ENCODE data around the gene RCE1.

RCE1 gene

DNA sequence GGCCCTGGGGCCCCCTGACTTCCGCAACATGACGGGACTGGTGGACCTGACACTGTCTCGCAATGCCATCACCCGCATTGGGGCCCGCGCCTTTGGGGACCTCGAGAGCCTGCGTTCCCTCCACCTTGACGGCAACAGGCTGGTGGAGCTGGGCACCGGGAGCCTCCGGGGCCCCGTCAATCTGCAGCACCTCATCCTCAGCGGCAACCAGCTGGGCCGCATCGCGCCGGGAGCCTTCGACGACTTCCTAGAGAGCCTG lies 14.6 kb downstream of the RCE1 start:
- DNase-seq, result no peak

GRCh38 chr11:66858186-66858938 lies 15.1 kb downstream of the RCE1 start:
- no peak for DNase-seq

DNA sequence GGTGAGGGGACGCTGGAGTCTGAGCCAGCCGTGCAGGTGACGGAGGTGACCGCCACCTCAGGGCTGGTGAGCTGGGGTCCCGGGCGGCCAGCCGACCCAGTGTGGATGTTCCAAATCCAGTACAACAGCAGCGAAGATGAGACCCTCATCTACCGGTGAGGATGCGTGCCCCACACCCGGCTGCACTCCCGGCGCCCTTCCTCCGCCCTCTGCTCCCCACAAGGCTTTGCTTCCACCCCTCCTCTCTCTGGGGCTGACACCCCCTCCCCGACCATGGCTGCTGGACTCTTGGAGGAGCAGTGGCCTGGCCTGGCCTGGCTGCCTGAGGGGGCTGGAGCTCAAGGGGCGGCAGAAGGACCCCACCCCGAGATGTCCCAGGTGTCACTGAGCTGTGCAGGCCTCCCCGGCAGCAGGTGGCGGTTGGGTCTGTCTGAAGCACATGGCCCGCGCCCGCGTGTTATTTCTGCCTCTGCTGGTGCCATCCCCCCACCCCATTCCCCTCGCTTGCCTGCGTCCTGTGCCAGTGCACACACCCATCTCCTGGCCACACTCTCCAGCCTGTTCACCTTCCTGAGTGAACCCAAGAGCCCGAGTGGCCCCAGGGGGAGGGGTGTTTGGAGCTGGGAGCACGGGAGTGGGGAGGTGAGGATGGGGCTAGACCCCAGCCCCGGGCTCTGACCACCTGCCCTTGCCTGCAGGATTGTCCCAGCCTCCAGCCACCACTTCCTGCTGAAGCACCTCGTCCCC lies 15.9 kb downstream of the RCE1 start:
- no peak for DNase-seq

DNA sequence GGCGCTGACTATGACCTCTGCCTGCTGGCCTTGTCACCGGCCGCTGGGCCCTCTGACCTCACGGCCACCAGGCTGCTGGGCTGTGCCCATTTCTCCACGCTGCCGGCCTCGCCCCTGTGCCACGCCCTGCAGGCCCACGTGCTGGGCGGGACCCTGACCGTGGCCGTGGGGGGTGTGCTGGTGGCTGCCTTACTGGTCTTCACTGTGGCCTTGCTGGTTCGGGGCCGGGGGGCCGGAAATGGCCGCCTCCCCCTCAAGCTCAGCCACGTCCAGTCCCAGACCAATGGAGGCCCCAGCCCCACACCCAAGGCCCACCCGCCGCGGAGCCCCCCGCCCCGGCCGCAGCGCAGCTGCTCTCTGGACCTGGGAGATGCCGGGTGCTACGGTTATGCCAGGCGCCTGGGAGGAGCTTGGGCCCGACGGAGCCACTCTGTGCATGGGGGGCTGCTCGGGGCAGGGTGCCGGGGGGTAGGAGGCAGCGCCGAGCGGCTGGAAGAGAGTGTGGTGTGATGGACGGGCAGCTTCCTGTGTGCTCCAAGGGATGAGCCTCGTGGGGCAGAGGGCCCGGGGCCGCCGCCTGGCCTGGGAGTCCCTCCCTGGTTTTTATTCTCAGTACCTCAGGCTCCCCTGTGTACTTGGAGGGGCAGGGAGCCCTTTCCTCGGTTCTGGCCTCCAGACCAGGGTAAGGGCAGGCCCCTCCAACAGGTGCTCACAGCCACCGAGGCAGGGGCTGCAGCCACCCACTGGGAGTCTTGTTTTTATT lies 16.6 kb downstream of the RCE1 start:
- DNase-seq, result no peak

DNA sequence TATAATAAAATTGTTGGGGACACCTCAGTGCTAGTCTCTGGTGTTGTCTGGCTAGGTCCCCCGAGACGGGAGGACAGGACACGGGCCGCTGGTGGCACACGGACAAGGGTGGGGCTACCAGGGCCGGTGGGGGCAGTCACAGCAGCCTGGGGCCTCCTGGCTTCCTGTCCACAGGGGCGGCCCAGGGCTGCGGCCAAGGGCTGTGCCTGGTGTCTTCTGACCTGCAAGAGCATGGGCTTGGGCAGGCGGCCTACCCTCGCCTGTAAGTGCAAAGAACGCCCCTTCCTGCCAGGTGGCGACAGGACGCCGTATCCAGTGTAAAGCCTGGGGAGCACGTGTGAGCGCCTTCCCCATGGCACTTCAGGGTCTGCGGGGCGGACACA lies 17.2 kb downstream of the RCE1 start:
- no peak for DNase-seq

- DNase-seq, result no peak
Measured at GRCh38 chr11:66861038-66861773, 18.0 kb downstream of the RCE1 start.

DNA sequence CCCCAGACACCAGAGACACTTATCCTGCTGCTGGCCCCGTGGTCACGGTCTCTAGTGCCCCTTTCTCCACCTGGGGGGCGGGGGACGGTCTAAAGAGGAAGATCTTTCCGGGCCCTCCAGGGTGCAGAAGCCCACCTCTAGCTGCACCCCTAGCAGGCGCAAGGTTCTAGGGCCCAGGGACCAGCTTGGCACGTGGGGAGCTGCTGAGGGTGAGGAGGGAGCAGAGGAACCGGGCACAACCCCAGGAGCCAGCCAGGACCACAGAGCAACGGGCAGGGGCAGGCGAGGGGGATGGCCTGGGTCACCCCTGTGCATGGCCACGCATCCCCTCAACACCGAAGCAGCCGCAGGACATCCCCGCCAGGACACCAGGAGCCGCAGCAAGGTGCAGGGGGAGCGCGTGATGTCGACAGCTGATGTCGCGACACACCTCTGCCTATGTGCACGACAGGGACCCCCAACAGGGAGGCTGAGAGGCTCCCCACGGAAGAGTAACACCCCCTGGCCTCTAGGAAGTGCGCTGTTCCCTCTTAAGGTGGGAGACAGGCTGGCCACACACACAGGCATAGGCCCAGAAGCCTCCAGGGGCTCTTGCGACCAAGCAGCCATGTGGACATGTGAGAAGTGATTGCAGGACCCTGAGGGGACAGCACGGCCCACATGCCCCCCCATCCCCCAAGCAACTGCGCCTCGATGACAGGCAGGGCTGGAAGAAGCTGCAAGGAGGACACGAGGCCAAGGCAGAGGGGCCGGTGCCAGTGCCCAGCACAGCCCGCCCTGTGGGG lies 18.7 kb downstream of the RCE1 start:
- no peak for DNase-seq

GRCh38 chr11:66862559-66863037 lies 19.4 kb downstream of the RCE1 start:
- DNase-seq, result no peak

- no peak for DNase-seq
Measured at GRCh38 chr11:66863428-66864125, 20.3 kb downstream of the RCE1 start.

DNA sequence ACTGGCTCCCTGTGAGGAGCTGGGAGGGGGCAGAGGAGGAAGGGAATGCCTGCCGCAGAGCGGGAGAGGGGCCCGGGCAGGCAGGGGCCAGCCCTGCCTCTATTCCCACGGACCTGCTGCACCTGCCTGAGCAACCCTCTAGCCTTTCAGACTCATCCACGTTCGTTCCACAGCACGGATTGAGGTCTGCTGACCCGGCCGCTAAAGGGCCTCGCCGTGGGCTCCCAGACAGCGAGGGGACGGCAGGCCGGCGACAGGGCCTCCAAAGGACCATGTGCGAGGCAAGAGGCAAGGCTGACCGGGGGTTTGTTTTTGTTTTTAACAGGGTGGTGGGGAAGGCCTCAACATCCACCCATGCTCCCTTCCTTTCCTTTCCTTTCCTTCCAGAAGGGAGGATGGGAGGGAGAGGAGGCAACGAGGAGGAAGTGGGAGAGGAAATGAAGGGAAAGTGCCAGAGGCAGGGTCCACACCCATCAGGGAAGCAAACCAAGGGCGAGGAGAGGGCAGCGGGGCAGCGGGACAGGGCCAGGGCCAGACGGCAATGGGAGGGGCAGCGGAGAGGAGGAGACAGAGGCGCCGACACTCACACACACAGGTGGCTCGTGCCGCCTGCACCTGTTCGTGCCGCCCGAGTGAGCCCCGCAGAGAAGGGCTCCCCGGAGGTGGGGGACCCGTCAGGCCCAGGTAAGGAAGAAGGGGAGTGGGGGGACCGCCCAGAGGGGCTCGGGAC lies 21.1 kb downstream of the RCE1 start:
- DNase-seq, result no peak

DNA sequence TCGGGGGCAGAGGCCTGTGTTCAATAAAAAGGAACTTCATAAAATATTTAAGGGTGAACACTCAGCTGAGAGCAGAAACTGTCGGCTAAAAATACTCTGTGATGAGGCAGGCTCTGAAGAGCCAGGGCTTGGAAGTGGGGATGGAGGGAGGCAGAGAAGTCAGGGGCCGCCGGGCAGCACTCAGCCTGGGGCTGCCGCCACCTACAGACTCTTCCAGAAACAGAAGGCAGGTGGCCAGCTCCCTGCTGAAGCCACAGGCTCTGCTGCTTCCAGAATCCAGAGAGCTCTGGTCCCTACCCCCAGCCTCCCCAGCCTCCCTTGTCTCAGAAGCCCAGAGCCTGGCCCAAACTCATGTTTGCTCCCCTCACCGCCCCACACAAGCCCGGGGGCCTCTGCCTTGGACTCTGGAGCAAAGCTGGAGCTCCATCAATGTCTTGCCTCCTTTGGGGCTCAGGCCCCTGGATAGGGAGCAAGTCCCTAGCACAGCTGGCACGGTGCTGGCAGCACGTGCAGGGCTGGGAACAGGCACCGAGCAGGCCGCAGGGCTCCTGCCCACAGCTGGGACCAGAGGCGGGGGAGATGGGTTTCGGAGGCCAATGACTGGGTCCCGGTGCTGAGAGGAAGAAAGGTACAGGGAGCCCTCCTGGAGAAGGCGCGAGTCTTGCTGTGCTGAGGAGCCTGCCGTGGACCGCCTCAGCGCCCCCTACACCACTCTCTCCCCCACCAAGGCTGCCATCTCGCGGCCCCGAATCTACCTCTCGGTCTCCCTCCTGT lies 21.9 kb downstream of the RCE1 start:
- DNase-seq, result no peak

DNA sequence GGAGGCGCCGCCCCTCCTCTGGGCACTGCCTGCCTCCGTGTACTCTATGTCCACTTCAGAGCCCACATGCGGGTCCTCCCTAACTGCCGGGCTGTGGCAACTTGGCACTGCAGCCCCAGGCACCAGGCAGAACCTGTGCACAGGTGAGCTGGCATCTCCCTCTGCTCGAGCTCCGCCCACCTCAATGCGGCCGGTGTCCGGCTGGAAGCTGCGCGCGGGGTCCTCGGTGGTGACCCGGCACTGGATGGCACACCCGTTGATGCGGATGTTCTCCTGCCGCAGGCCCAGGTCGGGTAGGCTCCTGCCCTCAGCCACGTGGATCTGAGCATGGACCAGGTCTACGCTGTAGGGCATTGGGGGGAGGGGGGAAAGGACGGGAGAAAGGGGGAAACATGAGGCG lies 22.8 kb downstream of the RCE1 start:
- DNase-seq, result no peak

DNA sequence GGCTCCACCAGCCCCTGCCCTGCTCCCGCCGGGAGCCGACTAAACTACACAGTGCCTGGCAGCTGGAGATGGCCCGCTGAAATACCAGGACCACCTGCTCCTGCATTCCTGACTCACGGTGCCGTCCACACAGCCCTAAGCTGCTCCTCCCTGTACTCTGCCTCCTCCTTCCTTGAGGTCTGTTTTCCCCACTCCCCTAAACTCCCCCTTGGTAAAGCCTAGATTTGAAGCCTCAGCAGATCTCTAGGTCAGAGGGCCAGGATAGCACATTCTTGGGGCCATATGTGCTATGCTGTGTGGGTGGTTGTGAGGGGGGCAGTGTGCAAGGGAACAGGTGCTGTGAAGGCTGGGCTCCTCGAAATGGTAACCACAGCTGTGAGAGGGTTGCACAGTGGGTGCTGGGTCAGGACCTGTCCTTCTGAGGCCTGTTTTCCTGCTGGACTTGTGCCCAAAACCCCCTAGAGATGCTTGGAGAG lies 23.3 kb downstream of the RCE1 start:
- DNase-seq, result no peak

DNA sequence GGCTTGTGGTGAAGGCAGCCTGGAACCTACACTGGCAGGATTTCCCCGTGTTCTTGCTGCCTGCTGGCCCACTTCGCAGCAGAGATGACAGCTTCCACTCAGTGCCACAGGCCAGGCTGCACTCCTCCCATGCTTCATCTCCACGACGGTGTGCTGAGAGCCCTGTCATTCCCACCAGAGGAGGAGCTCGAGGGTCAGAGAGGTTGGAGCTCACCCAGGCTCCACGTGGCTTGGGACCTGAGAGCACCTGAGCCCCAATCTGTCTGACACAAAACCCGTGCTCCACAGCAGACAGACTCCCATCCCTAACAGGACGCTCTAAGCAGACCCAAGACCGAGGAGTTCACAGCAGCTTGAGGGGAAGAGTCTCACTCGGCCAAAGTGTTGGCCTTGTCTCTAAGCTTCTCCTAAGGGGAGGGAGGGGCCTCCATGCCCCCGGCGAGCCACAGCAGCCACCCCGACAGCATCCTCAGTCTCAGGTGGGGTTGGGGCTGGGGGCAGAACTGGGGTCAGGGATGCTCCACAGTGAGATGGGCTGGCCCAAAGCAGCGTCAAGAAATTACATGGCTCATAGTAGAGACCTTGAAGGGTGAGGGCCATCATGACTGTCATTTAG lies 24.3 kb downstream of the RCE1 start:
- DNase-seq, result no peak

DNA sequence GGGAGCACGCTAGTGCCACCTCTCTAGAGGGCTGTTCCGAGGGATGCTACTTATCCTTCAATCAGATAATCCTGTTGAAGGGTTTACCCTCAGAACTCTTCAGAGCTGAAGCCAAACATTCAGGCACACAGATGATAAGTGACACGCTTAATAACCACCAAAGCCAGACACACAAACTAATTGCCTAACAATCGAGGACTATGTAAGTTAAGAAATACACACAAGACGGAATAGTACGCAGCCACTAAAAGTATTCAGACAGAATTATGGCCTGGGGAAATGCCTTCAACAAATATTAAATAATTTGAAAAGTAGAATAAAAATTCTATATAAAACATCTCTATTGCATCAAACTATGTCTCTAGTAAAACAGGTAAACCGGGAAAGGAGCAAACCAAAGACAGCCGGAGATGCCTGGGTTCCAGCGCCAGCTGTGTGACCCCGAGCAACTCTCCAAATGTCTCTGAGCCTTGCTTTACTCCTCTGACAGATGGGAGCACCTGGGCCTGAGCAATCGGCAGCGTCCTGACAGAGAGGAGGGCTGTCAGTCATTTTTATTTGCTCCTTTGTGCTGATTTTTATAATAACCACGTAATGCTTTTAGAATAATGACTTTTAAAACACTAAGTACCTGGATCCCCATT lies 25.0 kb downstream of the RCE1 start:
- no peak for DNase-seq

DNA sequence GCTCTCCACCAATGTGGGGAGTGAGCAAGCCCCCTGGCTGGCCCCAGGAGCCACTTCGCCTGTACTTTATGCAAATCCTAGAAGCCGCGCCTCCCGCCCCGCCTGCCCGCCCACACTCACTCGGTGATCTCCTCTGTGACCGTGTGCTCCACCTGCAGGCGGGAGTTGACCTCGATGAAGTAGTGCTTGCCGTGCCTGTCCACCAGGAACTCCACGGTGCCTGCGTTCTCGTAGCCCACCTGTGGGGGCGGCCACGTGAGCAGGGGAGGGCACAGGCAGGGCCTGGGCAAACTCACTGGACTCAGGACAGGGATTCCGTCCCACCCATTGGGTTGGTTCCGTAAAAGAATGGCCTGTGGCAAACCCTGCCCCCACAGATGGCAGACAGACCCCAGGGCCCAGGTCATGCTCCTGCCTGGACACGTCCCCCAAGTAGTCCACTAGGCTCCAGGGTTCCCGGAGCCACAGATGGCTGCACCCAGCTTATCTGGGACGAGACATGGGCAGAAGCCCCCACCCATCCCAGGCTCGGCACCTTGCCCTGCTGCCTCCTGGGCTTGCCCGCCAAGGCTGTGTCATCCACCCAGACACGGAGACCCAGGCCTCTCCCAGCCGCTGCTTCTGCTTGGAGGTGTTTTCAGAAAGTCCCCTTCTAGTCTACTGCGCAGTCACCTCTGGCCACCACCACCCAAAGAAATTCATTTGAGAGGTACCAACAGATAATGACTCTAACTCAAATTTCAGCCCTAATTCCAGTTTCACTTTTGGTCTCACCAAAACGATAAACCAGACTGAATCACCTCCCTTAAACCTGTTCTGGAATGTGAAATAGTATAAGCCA lies 25.7 kb downstream of the RCE1 start:
- peak; percentile 72 to 73 for DNase-seq

- DNase-seq, result no peak
Measured at GRCh38 chr11:66869567-66869870, 26.3 kb downstream of the RCE1 start.

GRCh38 chr11:66870131-66870530 lies 26.9 kb downstream of the RCE1 start:
- DNase-seq, result no peak

All from stimulated activated CD4-positive, alpha-beta T cell treated with anti-CD3 and anti-CD28 coated beads, Interleukin-2, amount 100 ng/mL, for 48 hours (primary cell).